ENCODE data around the gene USPL1. TPM values are rescaled to one million over a fixed set of nuclear protein-coding genes. Genes with fewer than 3 reads are reported as not detected.

Gene USPL1
- polyA plus RNA-seq, 3 donors = 5.3 to 11.4 (median 9.8) TPM

Other genes starting within 250 kb of the USPL1 start
- under 1 TPM in 2 of 3 donors, not detected in 1; 0.02 to 0.12 TPM for gene UBE2L5, start 195.4 kb upstream of the USPL1 start, polyA plus RNA-seq
- 100 to 1,000 TPM; 105 to 354 (median 316) TPM for gene HMGB1, start 152.0 kb upstream of the USPL1 start, polyA plus RNA-seq
- gene ALOX5AP, start 117.6 kb downstream of the USPL1 start, polyA plus RNA-seq = 10 to 100 TPM in 2 of 3 donors, 1 to 10 TPM in 1; 8.7 to 72.1 (median 40.2) TPM